ENCODE data around the gene TASP1.

The TASP1 gene

DNA sequence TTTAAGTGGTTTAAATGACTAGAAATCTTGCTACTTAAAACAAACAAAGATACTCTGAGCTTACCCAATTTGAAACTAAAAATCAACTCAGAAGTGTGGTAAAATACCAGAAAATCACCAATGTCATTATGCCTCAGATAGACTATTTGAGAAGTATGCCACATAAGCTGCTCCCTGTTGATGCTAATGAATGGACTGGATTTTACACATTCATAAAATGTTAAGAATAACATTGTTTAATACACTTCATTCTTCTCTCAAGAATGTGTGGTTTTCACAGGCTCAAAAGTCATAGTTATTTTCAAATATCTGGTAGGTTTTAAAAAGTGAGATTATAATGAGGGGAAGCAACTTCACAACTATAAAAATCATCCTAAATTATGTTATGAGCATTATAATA is 170.6 kb downstream of the TASP1 start:
- no peaks in the 10 kb centered on the region; the same call in 1 of the 2 replicates for H3F3A ChIP-seq (ENCODE audit: insufficient read depth)
- no peak overlapping the region for H3K4me2 ChIP-seq (ENCODE audit: low read depth, low read length, poor library complexity, severe bottlenecking)
- H2AFZ ChIP-seq (ENCODE audit: low read depth, low read length, severe bottlenecking) = no peak overlapping the region
- no peaks in the 10 kb centered on the region for H3K9me2 ChIP-seq (replicated peaks; ENCODE audit: insufficient read depth, low read length)
- no peaks in the 10 kb centered on the region for H3K79me2 ChIP-seq (ENCODE audit: insufficient read depth, low read length)
- no peak for TF ChIP-seq EZH2phosphoT487 (conservative IDR thresholded peaks at IDR 0.05; ENCODE audit: low read length)
- TF ChIP-seq, protein P1, sequence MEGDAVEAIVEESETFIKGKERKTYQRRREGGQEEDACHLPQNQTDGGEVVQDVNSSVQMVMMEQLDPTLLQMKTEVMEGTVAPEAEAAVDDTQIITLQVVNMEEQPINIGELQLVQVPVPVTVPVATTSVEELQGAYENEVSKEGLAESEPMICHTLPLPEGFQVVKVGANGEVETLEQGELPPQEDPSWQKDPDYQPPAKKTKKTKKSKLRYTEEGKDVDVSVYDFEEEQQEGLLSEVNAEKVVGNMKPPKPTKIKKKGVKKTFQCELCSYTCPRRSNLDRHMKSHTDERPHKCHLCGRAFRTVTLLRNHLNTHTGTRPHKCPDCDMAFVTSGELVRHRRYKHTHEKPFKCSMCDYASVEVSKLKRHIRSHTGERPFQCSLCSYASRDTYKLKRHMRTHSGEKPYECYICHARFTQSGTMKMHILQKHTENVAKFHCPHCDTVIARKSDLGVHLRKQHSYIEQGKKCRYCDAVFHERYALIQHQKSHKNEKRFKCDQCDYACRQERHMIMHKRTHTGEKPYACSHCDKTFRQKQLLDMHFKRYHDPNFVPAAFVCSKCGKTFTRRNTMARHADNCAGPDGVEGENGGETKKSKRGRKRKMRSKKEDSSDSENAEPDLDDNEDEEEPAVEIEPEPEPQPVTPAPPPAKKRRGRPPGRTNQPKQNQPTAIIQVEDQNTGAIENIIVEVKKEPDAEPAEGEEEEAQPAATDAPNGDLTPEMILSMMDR (IDR thresholded peaks at IDR 0.05; ENCODE audit: insufficient read depth, low read length, poor library complexity, severe bottlenecking) = no peak
- no peak overlapping the region for H3K9ac ChIP-seq (ENCODE audit: low read length)
- H3K9me3 ChIP-seq (ENCODE audit: insufficient read depth, low read length) = no peaks in the 10 kb centered on the region
- no peak overlapping the region for H3K27ac ChIP-seq (ENCODE audit: low read depth, low read length)
- no peaks in the 10 kb centered on the region for H3K27me3 ChIP-seq (ENCODE audit: low read length)
- H3K36me3 ChIP-seq (ENCODE audit: low read length) = no peaks in the 10 kb centered on the region
- no peak overlapping the region for H3K4me3 ChIP-seq (ENCODE audit: insufficient read depth, low read length, poor library complexity, severe bottlenecking)
- no peaks in the 10 kb centered on the region for H4K20me1 ChIP-seq (ENCODE audit: low read depth, low read length)

GRCh38 chr20:13464702-13465101 is 174.0 kb downstream of the TASP1 start:
- no peaks in the 10 kb centered on the region for H4K20me1 ChIP-seq (ENCODE audit: low read depth, low read length)
- H3K4me3 ChIP-seq (ENCODE audit: insufficient read depth, low read length, poor library complexity, severe bottlenecking) = no peak overlapping the region
- no peak overlapping the region for H2AFZ ChIP-seq (ENCODE audit: low read depth, low read length, severe bottlenecking)
- no peaks in the 10 kb centered on the region; the same call in 1 of the 2 replicates for H3F3A ChIP-seq (ENCODE audit: insufficient read depth)
- H3K27me3 ChIP-seq (ENCODE audit: low read length) = no peaks in the 10 kb centered on the region
- no peak overlapping the region for H3K4me2 ChIP-seq (ENCODE audit: low read depth, low read length, poor library complexity, severe bottlenecking)
- no peaks in the 10 kb centered on the region for H3K79me2 ChIP-seq (ENCODE audit: insufficient read depth, low read length)
- no peaks in the 10 kb centered on the region for H3K36me3 ChIP-seq (ENCODE audit: low read length)
- H3K27ac ChIP-seq (ENCODE audit: low read depth, low read length) = no peak overlapping the region
- TF ChIP-seq, protein P1 (IDR thresholded peaks at IDR 0.05; ENCODE audit: insufficient read depth, low read length, poor library complexity, severe bottlenecking) = no peak
- TF ChIP-seq EZH2phosphoT487 (conservative IDR thresholded peaks at IDR 0.05; ENCODE audit: low read length) = no peak
- H3K9me3 ChIP-seq (ENCODE audit: insufficient read depth, low read length) = no peaks in the 10 kb centered on the region
- no peaks in the 10 kb centered on the region for H3K9me2 ChIP-seq (replicated peaks; ENCODE audit: insufficient read depth, low read length)
- H3K9ac ChIP-seq (ENCODE audit: low read length) = no peak overlapping the region

DNA sequence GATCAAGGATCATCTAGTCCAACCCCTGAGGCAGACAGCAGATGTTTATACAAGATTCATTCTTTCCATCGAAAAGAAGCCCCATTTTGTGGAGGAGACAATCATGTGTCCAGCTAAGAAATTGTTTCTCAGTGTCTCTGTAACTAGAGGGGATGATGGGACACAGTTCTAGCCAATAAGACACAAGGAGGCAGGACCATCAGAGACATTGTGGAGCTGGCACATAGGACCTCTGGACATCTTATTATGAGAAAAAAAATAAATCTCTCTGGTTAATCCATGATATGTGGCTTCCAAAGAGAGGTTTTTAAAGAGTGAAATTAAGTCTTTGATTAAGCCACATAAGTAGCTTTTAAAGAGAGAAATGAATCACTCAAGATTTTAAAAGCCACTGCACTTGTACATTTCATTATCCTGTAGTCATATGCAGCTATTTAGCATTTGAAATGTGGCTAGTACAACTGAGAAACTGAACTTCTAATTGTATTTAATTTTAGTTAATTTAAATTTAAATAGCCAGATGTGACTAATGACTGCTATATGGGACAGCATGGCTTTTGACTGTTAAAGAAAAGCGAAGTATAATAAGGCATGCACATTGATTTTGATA is 176.8 kb downstream of the TASP1 start:
- H3K4me3 ChIP-seq (ENCODE audit: insufficient read depth, low read length, poor library complexity, severe bottlenecking) = no peak overlapping the region
- H3K4me2 ChIP-seq (ENCODE audit: low read depth, low read length, poor library complexity, severe bottlenecking) = no peak overlapping the region
- no peaks in the 10 kb centered on the region for H3K9me3 ChIP-seq (ENCODE audit: insufficient read depth, low read length)
- H4K20me1 ChIP-seq (ENCODE audit: low read depth, low read length) = no peaks in the 10 kb centered on the region
- H3K36me3 ChIP-seq (ENCODE audit: low read length) = no peaks in the 10 kb centered on the region
- no peaks in the 10 kb centered on the region for H3K27me3 ChIP-seq (ENCODE audit: low read length)
- TF ChIP-seq, protein P1 (IDR thresholded peaks at IDR 0.05; ENCODE audit: insufficient read depth, low read length, poor library complexity, severe bottlenecking) = no peak
- no peak for TF ChIP-seq EZH2phosphoT487 (conservative IDR thresholded peaks at IDR 0.05; ENCODE audit: low read length)
- no peak overlapping the region for H2AFZ ChIP-seq (ENCODE audit: low read depth, low read length, severe bottlenecking)
- H3K9ac ChIP-seq (ENCODE audit: low read length) = no peak overlapping the region
- no peaks in the 10 kb centered on the region for H3K79me2 ChIP-seq (ENCODE audit: insufficient read depth, low read length)
- H3F3A ChIP-seq (ENCODE audit: insufficient read depth) = no peaks in the 10 kb centered on the region
- H3K27ac ChIP-seq (ENCODE audit: low read depth, low read length) = no peak overlapping the region
- H3K9me2 ChIP-seq (replicated peaks; ENCODE audit: insufficient read depth, low read length) = no peaks in the 10 kb centered on the region
